GM18498 (cell line): Measurements from ENCODE around the gene DPH6.

Experiments
- ATAC-seq: cut with Tn5 transposase; IDR thresholded peaks from one replicate; pipeline ENCODE4 v1.9.1; 2021; ENCODE audit warnings: mild to moderate bottlenecking, moderate library complexity; ENCODE audit not compliant: unreplicated experiment

DPH6 gene

GRCh38 chr15:35545316-35545823, 595 bp downstream of the DPH6 start:
- peak; percentile 32 for ATAC-seq

DNA sequence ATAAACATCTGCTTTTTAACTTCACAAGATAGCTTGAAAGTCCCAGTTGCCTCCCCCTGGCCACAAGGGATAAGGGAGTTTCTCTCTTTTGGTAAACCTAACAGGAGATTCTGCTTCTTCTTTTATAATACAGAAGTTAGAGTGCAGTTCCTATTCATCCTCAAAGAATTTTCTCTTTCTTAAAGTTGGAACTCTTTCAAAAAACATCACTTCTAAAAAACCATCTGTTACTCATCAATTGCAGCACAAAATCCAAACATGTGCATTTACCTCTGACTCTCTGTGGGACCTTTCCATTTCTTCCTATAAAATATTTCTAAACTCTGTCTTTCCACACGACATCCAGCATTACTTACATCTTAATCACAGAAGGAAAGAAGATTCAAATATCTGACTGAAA, 5.1 kb downstream of the DPH6 start:
- no peak for ATAC-seq

GRCh38 chr15:35540021-35540420, 5.9 kb downstream of the DPH6 start:
- no peak for ATAC-seq

GRCh38 chr15:35535365-35535916, 10.5 kb downstream of the DPH6 start:
- ATAC-seq: no peak

DNA sequence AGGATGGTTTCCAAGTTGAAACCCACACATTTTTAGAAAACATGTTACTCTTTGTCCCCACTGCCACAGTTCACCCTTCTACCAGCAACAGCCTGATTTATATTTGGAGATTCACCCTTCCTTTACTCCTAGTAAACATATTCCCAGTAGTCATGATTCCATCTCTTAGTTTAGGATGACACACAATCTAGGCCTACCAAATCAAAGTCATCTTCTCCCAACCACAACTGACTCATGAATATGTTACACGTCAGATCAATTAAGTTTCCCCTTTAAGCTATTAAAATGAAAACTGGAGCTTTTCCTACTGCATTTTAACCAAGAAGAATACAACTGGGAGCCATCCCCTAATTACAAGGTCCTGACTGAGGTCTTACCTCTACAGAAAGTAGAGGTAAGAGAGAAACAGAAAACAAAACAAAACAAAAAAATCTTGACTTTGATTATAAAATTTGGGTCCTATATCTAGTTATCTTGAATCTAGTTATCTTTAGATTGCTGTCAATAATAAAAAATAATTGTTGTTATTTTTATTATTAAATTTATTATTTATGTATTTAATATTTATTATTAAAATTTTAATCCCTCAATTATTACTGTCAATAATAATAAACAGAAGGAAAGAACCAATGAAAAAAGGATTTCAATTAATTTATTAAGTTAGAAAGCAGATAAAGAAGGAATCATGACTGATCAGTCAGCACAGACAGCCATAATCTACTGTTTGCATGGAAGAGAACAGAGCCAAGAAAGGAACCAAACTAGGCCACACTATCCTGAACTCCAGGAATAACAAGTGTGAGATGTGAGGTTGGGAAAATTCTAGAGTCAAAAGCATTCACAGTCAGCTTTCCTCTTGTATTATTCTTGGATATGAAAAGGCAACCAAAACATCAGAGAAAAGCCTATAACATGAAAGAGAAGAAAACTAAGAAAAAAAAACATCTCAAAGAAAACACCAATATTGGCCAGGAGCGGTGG, 12.5 kb downstream of the DPH6 start:
- no peak for ATAC-seq

GRCh38 chr15:35530698-35531097, 15.3 kb downstream of the DPH6 start:
- no peak for ATAC-seq

DNA sequence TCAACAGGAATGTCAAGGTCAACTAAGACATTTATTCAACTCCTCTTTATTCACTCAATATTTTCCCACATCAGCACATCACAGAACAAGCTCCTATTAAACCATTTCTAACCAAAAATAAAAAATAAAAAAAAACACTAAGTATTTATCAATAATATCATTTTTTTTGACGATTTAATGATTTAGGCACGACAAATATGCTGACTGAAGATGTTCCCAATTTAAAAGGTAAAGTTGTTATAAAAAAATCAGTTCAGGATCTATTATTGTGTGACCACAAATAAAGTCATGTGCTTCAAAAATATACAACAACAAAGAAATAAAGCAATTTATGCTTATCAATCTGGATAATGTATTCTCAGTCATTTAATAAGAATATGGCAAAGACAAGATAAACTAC, 16.2 kb downstream of the DPH6 start:
- no peak for ATAC-seq

- ATAC-seq: no peak
Measured at GRCh38 chr15:35522061-35522460, 23.9 kb downstream of the DPH6 start.

DNA sequence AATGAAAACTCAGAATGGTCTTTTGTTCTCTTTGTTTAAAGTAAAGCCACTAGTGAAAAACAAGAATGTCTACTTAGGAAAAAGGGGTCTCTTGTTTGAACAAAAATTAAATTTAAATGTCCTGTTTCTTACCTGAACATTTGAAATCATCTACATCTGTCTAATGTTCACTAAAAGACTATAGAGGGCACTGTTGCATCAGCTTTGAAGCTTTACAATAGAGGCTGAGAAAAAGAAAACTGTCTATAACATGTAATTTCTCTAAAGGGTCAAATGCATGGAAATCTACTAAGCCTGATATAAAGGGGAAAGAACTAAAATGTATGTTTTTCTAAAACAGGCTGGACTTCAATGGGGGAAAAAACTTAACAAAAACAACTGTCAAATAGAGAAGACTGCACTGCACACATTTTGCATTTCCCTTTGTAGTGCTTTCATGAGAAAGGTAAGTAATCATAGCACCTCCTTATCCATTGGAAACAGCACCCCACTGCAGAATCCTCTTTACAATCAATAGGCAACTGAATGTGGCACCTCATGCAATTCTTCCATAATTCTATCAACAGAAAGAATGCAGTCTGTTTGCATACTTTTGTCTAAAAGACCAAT, 26.3 kb downstream of the DPH6 start:
- no peak for ATAC-seq

DNA sequence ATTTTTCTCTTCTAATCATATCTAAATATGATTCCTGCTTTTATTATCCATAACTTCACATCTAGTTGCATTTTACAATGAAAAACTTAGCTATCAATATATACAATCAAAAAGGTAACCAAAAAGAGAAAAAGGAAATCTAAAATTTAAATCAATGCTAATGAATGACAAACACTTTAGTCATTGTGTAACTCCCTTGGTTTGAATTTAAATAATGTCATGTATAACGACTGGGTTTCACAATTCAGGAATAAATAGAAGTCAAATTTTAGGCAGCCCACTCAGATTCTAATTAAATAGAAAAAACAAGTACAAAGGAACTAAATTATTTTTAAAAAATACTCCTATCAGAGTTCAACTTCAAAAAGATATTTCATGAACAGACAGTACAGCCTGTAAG, 26.9 kb downstream of the DPH6 start:
- ATAC-seq: no peak

GRCh38 chr15:35514759-35515158, 31.2 kb downstream of the DPH6 start:
- ATAC-seq: no peak

- ATAC-seq: no peak
Measured at GRCh38 chr15:35507932-35508638, 37.9 kb downstream of the DPH6 start.

DNA sequence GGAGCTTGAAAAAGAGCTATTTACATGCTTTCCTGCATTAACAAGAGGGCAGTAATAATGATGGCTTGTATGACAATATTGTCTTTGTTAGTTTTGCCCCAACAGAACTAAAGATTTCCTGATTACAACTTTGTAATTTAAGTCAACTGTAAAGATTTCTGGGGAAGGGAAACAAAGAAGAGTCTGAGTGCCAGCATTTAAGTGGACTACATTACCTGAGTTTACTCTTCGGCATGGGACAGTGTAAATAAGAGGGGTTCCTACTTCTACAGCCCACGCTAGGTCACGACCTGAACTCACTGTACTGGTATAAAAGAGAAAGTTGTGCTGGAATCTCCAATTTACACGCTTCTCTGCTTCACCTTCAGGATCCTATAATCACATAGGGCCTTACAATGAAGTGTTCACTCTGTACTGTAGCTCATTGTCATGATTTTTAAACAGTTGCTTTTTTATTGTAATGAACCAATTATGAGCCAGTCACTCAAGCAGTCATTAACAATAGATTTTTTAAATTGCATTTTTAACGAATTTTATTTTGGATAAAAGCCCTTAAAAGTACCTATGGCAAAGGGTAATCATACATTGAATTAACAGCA, 39.6 kb downstream of the DPH6 start:
- ATAC-seq: no peak

DNA sequence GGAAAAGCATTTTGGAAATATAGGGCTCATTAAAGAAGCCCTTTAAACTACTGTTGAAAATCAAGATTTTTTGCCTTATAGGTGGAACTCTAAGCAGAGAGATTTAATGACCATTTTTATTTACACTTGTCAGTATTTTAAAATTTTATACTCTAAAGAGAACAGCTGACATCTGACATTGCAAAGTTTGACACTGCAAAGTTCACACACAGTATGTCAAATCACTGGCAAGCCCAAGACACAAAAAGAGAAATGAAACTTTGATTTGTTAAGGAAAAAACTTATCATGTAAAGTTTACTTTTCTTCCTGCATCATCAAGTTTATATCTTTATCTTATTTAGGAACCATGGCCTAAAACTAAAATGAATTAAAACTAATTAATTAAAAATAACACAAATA, 40.2 kb downstream of the DPH6 start:
- no peak for ATAC-seq

DNA sequence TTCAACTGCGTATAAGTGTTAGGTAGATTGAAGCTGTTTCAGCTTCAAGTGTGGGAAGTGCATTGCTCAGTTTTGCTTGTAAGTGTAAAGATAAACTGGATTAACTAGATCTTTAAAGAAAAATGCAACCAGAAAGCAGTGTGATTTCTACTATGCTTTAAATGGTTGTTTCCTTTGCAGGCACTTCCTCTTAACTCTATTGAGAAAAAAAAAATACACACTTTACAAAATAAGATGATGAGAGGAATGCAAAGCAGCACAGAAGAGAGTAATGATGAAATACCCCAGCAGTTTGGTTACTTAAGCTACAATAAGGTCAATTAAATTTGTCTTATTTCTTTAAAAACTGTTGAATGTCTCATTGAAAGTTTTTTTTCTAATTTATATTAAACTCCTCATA, 40.8 kb downstream of the DPH6 start:
- no peak for ATAC-seq

GRCh38 chr15:35499723-35500122, 46.2 kb downstream of the DPH6 start:
- no peak for ATAC-seq

GRCh38 chr15:35496585-35496984, 49.4 kb downstream of the DPH6 start:
- ATAC-seq: peak; percentile 99

GRCh38 chr15:35495080-35495479, 50.9 kb downstream of the DPH6 start:
- ATAC-seq: no peak

DNA sequence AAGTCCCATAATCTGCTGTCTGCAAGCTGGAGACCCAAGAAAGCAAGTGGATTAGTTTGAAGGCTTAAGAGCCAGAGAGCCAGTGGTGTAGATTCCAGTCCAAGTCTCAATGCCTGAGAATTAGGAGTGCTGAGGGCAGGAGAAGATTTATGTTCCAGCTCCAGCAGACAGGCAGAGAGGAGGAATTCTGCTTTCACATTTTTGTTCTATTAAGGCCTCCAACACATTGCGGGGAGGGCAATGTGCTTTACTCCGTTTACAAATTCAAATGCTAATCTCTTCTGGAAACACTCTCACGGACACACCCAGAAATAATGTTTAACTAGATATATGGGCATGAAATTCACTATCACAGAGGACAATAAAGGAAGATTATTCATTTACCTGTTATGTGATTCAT, 54.0 kb downstream of the DPH6 start:
- ATAC-seq: no peak

GRCh38 chr15:35491173-35491572, 54.8 kb downstream of the DPH6 start:
- no peak for ATAC-seq

DNA sequence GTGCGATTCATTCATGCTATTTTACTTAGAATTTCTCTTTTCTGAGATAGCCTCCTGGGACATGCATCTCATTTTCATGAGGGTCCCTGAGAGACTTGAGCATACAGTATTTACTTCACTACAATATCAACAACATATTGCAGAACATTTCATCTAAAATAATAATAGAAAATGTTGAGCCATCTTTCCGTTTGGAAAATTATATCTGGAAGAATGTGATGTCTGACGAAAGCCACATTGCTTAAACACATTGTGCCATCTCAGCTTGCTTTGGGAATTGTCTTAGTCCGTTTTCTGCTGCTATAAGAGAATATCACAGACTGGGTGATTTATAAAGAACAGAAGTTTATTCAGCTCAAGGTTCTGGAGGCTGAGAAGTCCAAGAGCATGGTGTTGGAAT, 55.5 kb downstream of the DPH6 start:
- ATAC-seq: no peak
